IPS-18a (cell line): Measurements from ENCODE around the gene MEIOB.
"Not testable (repeated sequence)": the region's sequence is repeated elsewhere in the genome, so short reads cannot be mapped to it uniquely, and the experiment has no call there.

Experiments used
- H3K27ac ChIP-seq: one replicate; pipeline ENCODE4 v1.5.1; 2013; ENCODE audit warnings: low read length
- H3K27me3 ChIP-seq: one replicate; pipeline ENCODE4 v1.6.1; 2013; ENCODE audit warnings: mild to moderate bottlenecking, low read length; ENCODE audit not compliant: control insufficient read depth, insufficient read depth
- H3K36me3 ChIP-seq: one replicate; pipeline ENCODE4 v1.6.1; 2013; ENCODE audit warnings: low read depth, low read length; ENCODE audit not compliant: control insufficient read depth
- H3K4me1 ChIP-seq: one replicate; pipeline ENCODE4 v1.6.1; 2013; ENCODE audit warnings: low read depth, low read length; ENCODE audit not compliant: control insufficient read depth
- H3K4me3 ChIP-seq: one replicate; pipeline ENCODE4 v1.5.1; 2013; ENCODE audit warnings: low read length
- H3K9ac ChIP-seq: one replicate; pipeline ENCODE4 v1.6.1; 2013; ENCODE audit warnings: mild to moderate bottlenecking, low read length, moderate library complexity
- H3K9me3 ChIP-seq: one replicate; pipeline ENCODE4 v1.6.1; 2013; ENCODE audit warnings: low read depth, low read length; ENCODE audit not compliant: control insufficient read depth

The MEIOB gene

GRCh38 chr16:1887711-1888354 is 15.9 kb upstream of the MEIOB start:
- Histone ChIP-seq H3K36me3 (no peaks in the 10 kb centered on the region), H3K27ac (no peak overlapping the region), H3K9me3 (no peaks in the 10 kb centered on the region), H3K27me3 (peaks cover 7% of the 10 kb centered on the region), H3K9ac (no peak overlapping the region), H3K4me1 (no peaks in the 10 kb centered on the region), H3K4me3 (no peak overlapping the region)

- H3K27me3 ChIP-seq, result no peaks in the 10 kb centered on the region
- H3K4me1 ChIP-seq, result no peaks in the 10 kb centered on the region
- H3K9me3 ChIP-seq, result no peaks in the 10 kb centered on the region
Observed at GRCh38 chr16:1884889-1885288, 12.9 kb upstream of the MEIOB start.

GRCh38 chr16:1884155-1884760 is 12.3 kb upstream of the MEIOB start:
- Histone ChIP-seq H3K9ac (no peak overlapping the region), H3K9me3 (no peaks in the 10 kb centered on the region), H3K4me1 (no peaks in the 10 kb centered on the region), H3K27ac (no peak overlapping the region), H3K36me3 (no peaks in the 10 kb centered on the region), H3K4me3 (no peak overlapping the region), H3K27me3 (no peaks in the 10 kb centered on the region)

More at GRCh38 chr16:1884889-1885288, 12.9 kb upstream of the MEIOB start:
- no peak overlapping the region for H3K9ac ChIP-seq
- H3K36me3 ChIP-seq, result no peaks in the 10 kb centered on the region
- no peak overlapping the region for H3K4me3 ChIP-seq
- no peak overlapping the region for H3K27ac ChIP-seq

- H3K4me1 ChIP-seq, H3K4me3 ChIP-seq, H3K27ac ChIP-seq, H3K36me3 ChIP-seq, H3K9me3 ChIP-seq, H3K27me3 ChIP-seq, H3K9ac ChIP-seq: not testable (repeated sequence)
Observed at GRCh38 chr16:1881172-1881571, 9.2 kb upstream of the MEIOB start.

GRCh38 chr16:1879477-1879876 is 7.5 kb upstream of the MEIOB start:
- Histone ChIP-seq H3K27me3 (peaks cover 14% of the 10 kb centered on the region), H3K27ac (no peak overlapping the region), H3K9ac (no peak overlapping the region), H3K4me3 (no peak overlapping the region), H3K36me3 (no peaks in the 10 kb centered on the region), H3K9me3 (no peaks in the 10 kb centered on the region), H3K4me1 (no peaks in the 10 kb centered on the region)

- Histone ChIP-seq H3K4me3 (no peak overlapping the region), H3K27me3 (peaks cover 23% of the 10 kb centered on the region), H3K4me1 (no peaks in the 10 kb centered on the region), H3K9me3 (no peaks in the 10 kb centered on the region), H3K9ac (no peak overlapping the region), H3K27ac (no peak overlapping the region), H3K36me3 (no peaks in the 10 kb centered on the region)
Observed at GRCh38 chr16:1878256-1878655, 6.3 kb upstream of the MEIOB start.

GRCh38 chr16:1877804-1878203 is 5.8 kb upstream of the MEIOB start:
- H3K27ac ChIP-seq, result no peak overlapping the region
- H3K36me3 ChIP-seq, result no peaks in the 10 kb centered on the region
- H3K9ac ChIP-seq, result no peak overlapping the region
- H3K4me3 ChIP-seq, result no peak overlapping the region
- no peaks in the 10 kb centered on the region for H3K4me1 ChIP-seq
- H3K9me3 ChIP-seq, result no peaks in the 10 kb centered on the region
- H3K27me3 ChIP-seq, result peaks cover 28% of the 10 kb centered on the region

- Histone ChIP-seq H3K27me3 (peaks cover 35% of the 10 kb centered on the region), H3K27ac (no peak overlapping the region), H3K9ac (no peak overlapping the region), H3K4me3 (no peak overlapping the region), H3K36me3 (no peaks in the 10 kb centered on the region), H3K4me1 (no peaks in the 10 kb centered on the region), H3K9me3 (no peaks in the 10 kb centered on the region)
Observed at GRCh38 chr16:1877089-1877488, 5.1 kb upstream of the MEIOB start.

GRCh38 chr16:1876468-1876867 is 4.5 kb upstream of the MEIOB start:
- H3K27ac ChIP-seq, result no peak overlapping the region
- no peak overlapping the region for H3K9ac ChIP-seq
- H3K27me3 ChIP-seq, result peaks cover 35% of the 10 kb centered on the region
- no peaks in the 10 kb centered on the region for H3K36me3 ChIP-seq
- H3K4me1 ChIP-seq, result no peaks in the 10 kb centered on the region
- no peak overlapping the region for H3K4me3 ChIP-seq
- H3K9me3 ChIP-seq, result no peaks in the 10 kb centered on the region

GRCh38 chr16:1876066-1876465 is 4.1 kb upstream of the MEIOB start:
- H3K27ac ChIP-seq, H3K4me3 ChIP-seq, H3K9me3 ChIP-seq, H3K9ac ChIP-seq, H3K36me3 ChIP-seq, H3K4me1 ChIP-seq: not testable (repeated sequence)
- H3K27me3 ChIP-seq, result peaks cover 36% of the 10 kb centered on the region

- H3K27me3 ChIP-seq, result peaks cover 46% of the 10 kb centered on the region
- H3K4me1 ChIP-seq, result no peaks in the 10 kb centered on the region
- no peaks in the 10 kb centered on the region for H3K9me3 ChIP-seq
- H3K27ac ChIP-seq, result no peak overlapping the region
- H3K36me3 ChIP-seq, result no peaks in the 10 kb centered on the region
- H3K4me3 ChIP-seq, result no peak overlapping the region
- H3K9ac ChIP-seq, result no peak overlapping the region
Observed at GRCh38 chr16:1874854-1875253, 2.9 kb upstream of the MEIOB start.

GRCh38 chr16:1870365-1871082 is 1.4 kb downstream of the MEIOB start:
- Histone ChIP-seq H3K9ac (no peak overlapping the region), H3K4me3 (no peak overlapping the region), H3K36me3 (no peaks in the 10 kb centered on the region), H3K27me3 (peaks cover 41% of the 10 kb centered on the region), H3K27ac (no peak overlapping the region), H3K4me1 (no peaks in the 10 kb centered on the region), H3K9me3 (no peaks in the 10 kb centered on the region)
